GM12892 (cell line): ENCODE results near the gene SYCP3.

Experiments
- POLR2A ChIP-seq: IDR thresholded peaks from 2 replicates; pipeline ENCODE4 v1.6.1; 2011; ENCODE audit warnings: low read depth, low read length, control low read depth
- POLR2AphosphoS5 ChIP-seq: IDR thresholded peaks from 2 replicates; pipeline ENCODE4 v1.6.1; 2011; ENCODE audit warnings: low read depth, low read length, control low read depth
- TAF1 ChIP-seq: IDR thresholded peaks from 2 replicates; pipeline ENCODE4 v1.6.1; 2011; ENCODE audit warnings: low read depth, mild to moderate bottlenecking, control low read depth, low read length, borderline replicate concordance

DNA sequence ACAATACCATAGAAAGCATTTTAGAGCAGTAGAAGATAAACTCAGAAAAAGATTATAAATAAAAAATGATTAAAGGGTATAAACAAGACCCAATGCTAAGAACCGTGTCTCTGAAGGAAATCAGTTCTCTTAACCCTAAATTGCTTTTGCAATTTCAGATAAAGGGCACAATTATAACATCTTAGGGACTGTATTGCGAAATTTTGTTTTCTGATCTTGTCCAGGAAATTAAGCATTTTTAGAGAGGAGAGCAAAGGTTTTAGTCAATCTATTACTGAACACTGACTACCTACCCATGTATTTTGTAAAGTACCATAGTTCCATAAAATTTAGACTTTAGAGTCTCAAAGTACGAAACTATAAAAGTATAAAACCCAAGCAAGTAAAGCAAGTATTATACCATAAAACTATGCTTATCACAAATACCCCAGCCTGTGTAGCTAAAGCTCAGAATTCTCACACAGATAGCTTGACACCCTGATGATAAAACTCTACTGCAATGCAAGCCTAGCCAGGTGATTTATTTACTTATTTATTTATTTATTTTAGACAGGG is 48.6 kb downstream of the SYCP3 start:
- TF ChIP-seq POLR2AphosphoS5 (no peak), POLR2A (no peak), TAF1 (no peak)
